ENCODE results near the gene PLXNA2. TPM values are rescaled to one million over a fixed set of nuclear protein-coding genes. Genes with fewer than 3 reads are reported as not detected.
A peak's percentile ranks its signal among the peaks of the same experiment; 100 is the strongest.

PLXNA2 gene
- total RNA-seq, 1 experiment from 2014 or later, result 3.3 TPM

DNA sequence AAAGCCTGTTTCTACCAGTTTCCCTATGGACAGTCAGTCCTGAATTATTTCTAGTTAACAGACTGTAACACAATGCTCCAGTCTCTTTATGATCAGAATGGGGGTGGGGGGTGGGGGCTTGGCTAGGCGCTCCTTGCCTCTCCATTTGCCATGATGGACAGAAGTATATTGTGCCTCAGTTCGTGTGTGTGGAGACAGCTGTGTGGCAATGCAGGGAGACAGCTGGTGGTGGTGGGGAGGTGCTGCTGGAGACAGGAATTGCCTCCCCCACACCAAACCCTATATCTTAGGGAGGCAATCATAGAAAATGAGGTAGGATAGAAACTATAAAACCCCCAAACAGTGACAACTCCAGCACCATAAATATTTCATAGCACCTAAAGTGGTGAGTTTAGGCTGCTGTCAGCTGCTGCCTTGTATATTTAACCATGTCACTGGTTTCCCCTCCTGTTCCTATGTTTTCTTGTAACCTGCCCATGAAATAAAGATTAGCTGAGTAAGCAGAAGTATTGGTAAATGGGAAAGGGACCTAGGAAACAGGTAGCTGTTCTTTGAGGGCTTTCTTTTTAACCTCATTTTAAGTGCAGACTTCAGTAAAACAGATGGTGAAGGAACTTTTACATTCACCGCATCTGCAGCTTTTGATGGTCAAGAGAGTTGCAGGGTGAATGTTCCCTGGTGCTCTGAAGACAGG is 3.4 kb downstream of the PLXNA2 start:
- DNase-seq (ENCODE audit: low read depth), result no peak

DNA sequence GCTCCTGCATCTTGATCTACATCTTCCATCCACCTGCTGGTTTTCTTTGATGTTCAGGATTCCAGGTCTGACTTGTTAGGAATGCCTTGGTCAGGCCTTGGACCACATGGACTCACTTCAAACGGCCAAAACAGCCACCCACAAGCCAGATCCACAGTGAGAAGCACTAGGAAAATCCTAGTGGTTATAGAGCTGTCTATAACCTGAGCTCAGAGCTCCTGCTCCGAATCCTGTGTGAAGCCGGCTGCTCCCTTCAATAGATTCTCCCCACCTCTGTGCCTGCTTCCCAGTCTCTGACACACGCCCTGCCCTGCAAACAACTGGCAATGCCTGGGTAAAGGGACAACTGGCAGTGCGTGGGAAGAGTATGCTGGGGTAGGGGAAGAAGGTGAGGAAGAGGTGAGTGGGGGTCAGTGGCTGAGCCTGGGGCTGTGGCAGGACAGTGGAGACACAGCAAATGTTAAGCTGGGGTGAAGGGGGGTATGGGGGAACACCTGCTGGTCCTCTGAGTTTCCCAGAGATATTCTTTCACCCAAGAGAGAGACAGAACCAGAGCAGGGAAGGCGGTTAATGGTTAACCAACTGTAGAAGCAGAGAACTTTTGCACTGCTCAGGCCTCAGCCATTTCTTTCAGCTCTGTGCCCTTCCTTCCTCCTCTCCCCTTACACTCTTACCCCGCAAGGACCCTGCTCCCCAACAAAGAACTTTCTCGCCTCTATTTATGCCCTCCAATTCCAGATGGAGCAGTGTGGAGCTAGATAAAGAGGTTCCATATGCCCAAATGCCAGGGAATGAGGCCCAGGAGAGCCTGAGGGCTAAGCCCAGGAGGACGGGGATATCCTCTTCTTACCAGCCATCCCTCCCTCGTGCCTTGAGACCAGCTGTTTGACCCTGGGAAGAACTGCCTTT is 4.5 kb downstream of the PLXNA2 start:
- no peak for DNase-seq (ENCODE audit: low read depth)

DNA sequence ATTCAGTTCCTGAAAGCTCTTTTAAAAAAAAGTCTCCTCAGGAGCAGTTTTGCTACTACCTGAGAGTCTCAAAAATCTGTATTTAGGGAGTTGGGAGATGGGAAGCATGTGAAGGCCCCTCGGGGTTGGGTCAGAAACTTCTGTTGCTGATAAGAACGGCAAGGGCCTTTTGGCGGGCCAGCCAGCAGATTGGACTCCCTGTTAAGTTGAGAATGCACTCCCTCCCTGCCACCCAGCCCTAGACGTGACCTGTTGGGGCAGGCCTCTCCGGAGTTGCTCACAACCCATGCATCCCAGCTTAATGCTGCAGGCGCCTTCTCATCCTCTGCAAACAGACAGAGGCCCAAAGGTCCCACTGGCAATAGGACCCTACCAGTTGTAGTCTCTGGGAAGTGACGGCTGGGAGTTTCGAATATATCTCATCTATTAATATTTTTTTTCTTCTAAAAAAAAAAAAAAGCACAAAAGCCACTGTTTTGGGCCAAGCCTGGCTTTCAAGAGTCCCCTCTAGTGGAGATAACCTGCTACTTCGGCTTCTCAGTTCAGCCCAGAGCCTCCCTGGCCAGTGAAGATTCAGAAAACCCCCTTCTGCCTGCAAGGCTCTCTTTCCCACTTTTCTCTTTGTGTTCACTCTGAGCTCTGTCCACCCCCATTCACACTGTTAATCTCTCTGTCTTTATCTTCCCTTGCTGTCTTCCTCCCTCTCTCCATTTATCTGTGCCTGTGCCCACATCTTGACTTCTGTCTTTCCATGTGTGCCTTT is 5.3 kb downstream of the PLXNA2 start:
- peak; percentile 59 for DNase-seq (ENCODE audit: low read depth)

GRCh38 chr1:208237241-208237640 is 6.9 kb downstream of the PLXNA2 start:
- DNase-seq (ENCODE audit: low read depth), result no peak

GRCh38 chr1:208235982-208236761 is 8.0 kb downstream of the PLXNA2 start:
- DNase-seq (ENCODE audit: low read depth), result peak; percentile 84

DNA sequence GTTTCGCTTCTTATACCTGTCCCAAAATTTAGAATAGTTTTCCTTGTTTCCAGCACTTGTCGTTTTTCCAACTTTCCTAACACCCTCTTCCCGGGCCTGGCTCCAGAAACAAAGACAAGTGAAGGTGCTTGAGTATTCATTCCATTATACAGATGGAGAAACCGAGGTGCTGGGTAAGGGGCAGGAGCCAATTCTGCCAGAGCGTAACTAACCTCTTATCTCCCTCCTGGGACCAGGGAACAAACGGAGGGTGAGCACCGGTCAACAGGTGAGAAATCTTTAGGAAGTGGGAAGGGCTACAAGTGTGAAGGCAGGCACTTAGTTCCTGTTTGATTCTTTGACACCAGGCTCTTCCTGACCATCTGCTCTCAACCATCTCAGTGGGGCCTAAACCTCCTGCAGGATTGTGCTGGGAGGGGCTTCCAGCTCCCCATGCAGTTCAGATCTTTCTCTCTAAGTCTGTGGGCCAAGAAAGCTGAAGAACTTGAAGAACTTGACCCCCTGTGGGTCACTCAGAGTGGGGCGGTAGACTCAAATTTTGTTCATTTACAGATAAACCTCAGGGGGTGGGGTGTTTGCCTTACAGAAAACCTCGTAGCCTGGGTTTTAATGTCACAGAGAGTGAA is 8.7 kb downstream of the PLXNA2 start:
- DNase-seq (ENCODE audit: low read depth), result no peak

GRCh38 chr1:208234721-208235120 is 9.5 kb downstream of the PLXNA2 start:
- DNase-seq (ENCODE audit: low read depth), result peak; percentile 73

DNA sequence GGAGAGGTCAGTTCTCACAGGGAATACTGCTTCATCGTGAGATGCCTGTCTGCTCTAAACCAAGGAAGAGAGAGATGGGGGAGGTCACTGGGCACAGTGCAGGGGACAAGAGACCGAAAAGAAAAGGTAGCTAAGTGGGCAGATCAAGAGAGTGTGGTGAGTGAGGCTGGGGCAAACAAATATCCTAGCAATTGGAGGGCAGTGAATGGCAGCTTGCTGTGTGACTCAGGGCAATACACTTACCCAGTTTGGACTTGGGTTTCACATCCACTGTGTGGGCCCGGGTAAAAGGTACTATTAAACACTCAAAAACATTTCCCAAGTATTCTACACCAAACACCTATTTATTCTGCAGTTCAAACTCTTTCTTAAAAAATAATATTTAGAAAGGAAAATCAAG is 10.2 kb downstream of the PLXNA2 start:
- no peak for DNase-seq (ENCODE audit: low read depth)

DNA sequence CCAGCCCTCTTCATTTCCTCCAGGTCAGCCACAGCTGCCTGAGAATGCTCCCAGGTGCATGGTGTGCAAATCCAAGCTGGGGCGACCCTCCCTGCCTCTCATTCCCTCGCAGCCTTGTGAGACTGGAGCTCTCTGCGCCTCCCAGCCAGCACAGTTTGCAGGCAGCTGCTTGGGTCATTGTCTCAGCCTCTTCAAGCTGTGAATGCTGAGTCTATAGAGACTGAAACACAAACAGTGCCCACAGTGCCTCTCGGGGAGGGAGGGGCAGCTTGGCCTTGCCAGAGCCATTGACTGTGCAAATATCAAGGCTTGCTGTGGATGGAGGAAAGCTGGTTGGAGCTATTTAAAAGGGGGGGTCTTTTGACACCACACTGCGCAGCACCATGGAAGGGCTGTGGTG is 10.6 kb downstream of the PLXNA2 start:
- DNase-seq (ENCODE audit: low read depth), result peak; percentile 43

GRCh38 chr1:208232662-208233038 is 11.5 kb downstream of the PLXNA2 start:
- no peak for DNase-seq (ENCODE audit: low read depth)

DNA sequence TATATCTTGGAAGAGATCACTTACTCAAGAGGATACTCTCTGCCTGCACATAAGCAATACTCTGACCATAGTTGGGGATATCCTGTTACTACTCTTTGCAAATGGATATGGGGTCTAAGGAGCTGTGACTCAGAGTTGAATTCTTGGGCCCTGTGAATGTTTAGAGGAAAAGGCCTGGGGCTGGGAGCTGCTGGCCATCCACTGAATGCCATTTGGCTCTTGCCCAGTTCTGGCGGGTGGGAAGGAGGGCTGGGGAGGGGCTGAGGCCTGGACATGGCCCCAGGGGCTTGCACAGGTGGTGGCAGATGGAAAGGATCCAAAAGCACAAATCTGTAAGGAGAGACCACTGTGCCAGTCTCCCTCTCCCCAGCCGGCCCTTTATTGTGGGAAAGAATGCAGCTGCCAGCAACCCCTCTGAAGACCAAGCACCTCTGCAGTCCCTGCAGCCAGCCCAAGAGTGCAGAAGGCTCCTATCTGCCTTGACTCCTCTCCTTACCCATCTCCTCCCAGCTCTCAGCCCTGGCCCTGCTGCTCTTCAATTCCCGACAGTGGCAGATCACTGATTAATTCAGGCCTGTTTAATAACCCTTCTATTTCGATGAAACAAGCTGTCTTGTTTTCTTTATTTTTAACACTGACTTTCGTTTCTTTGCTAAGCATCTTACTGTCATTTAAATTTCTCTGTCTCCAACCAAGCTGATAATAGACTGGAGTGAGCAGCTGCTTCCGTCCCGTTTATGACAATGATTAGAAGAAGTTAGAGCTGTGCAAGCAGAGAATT is 12.1 kb downstream of the PLXNA2 start:
- peak; percentile 70 for DNase-seq (ENCODE audit: low read depth)

- DNase-seq (ENCODE audit: low read depth), result no peak
Observed at GRCh38 chr1:208230668-208231529, 13.3 kb downstream of the PLXNA2 start.

DNA sequence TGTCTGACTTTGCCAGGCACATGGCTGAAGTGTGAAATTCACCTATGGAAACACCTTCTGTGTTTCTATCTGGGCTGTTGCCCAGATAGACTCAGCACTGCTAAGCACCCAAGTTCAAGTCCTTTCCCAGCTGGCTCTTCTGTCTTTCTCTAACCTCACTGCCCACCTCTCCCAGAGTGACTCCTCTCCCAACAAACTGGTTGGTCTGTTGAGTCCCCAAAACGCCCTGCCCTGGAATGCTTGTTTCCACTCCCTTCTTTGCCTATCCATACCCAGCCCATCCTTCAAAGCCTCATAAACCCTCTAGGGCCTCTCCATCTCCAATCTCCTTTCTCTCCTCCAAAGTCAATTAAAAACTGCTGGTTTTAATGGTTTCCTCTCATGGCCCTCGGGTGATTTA is 15.6 kb downstream of the PLXNA2 start:
- no peak for DNase-seq (ENCODE audit: low read depth)

- DNase-seq (ENCODE audit: low read depth), result no peak
Observed at GRCh38 chr1:208228026-208228425, 16.2 kb downstream of the PLXNA2 start.

DNA sequence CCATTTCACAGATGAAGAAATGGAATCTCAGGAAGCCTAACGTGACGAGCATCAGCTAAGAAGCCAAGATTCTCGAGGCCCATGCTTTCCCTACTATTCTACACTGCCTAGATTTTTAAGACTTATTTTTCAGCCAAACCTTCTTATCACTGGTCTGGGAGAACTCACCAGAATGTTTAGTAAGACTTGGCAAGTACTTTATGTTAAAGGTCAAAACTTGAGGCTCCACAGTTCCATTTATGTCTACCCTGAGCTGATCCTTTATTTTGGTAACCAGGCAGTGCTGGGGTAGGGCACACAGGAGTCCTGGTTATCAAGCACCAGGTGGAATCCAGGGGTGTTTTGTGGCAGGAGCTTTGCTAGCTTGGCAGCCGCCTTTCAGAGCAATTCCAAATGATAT is 16.8 kb downstream of the PLXNA2 start:
- no peak for DNase-seq (ENCODE audit: low read depth)

- peak; percentile 48 for DNase-seq (ENCODE audit: low read depth)
Observed at GRCh38 chr1:208225954-208226937, 17.9 kb downstream of the PLXNA2 start.

- no peak for DNase-seq (ENCODE audit: low read depth)
Observed at GRCh38 chr1:208224192-208224713, 19.9 kb downstream of the PLXNA2 start.

DNA sequence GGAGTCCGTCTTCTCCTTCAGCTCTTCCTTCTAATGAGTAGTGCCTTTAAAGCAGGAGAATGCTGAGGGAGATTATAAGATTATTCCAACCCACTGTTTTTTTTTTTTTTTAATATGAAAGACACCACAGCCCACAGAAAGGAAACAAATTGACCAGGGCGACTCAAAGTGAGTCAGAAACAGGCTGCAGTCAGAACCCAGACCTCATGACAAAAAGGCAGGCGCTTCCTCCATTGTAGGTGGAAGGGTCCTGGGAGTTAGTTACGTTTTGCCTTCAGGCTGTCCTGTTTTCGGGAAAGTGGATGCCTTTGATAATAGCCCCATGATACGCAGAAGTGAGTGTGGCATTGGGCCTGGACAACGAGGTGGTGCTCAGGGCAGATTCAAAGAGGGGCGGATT is 21.0 kb downstream of the PLXNA2 start:
- DNase-seq (ENCODE audit: low read depth), result peak; percentile 63

Data from Daoy (cell line).